A204.1 (cell line): ENCODE results near the gene NMRAL1.

Source experiments
- FAIRE-seq: peaks from 2 replicates; lab custom pipeline; 2012; peaks lifted over from hg19 to GRCh38; lab: Jason Lieb, UNC

NMRAL1 gene

DNA sequence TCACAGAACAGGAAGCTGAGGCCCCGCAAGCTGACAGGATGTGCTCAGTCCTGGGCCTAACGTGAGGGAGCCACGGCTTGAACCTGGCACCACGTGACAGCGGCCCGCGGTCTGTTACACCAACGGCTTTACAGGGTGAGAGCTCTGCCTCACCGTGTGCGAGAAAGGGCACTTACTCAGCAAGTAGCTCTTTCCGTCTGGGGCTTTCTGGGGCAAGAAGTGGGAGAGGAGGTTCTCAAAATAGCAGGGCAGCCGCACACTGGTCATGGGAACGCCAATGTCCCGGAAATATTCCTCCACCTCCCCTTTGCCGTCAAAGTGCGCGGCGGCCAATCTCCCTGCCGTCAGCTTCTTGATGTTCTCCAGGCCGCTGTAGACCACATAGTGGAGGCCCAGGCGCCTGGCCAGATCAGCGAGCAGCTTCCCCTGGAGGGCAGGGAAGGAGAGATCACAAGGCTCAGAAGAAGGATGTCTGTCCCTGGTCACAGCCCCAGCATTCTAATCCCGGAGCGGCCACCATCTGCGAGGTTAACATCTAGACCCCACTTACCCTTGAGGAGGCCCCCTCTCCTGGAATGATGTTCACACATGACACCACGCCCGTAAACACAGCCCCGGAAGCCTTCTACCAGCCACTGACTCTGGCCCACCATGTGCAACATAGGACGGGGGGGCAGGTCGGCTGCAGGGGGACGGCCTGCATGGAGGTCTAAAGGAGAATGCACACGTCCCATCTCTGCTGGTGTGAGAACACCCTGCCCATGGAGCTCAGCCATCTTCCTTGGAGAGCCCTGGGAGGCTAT, 8.2 kb downstream of the NMRAL1 start:
- no peak for FAIRE-seq

- no peak for FAIRE-seq
Observed at GRCh38 chr16:4463522-4464163, 10.8 kb downstream of the NMRAL1 start.

DNA sequence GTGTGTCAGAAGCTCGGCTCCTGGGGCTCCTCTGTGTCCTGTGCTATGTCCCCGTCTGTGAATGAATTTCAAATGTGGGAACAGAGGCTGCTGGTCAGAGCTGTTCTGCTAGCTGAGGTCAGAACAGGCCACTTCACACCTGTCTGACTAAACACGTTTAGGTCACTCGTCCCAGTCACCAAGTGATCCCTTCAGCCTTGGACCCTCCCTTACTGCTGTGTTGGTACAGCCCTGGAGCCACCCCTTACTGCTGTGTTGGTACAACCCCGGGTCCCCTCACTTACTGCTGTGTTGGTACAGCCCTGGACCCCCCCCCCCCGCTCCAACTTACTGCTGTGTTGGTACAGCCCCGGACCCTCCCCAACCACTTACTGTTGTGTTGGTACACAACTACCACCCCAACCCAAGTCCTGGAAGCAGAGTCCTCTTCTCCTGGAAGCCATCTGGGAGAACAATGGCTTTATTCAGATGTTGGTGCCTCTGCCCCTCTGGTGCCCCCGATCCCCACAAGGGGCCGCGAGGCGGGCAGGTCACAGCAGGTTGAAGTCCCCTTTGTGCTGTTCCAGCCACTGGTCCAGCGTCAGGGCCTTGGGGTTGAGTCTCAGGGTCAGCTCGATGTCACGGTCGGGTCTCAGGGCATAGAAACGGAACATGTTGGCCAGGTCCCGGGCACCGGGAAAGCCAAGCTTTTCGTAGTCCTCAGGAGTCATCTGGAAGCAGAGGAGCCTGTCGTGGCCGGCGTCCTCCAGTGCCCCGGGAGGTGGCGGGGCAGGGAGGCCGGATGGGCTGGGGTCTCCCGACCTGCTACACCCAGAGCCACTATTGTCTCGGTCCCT, 13.0 kb downstream of the NMRAL1 start:
- no peak for FAIRE-seq

GRCh38 chr16:4460936-4461249, 13.5 kb downstream of the NMRAL1 start:
- no peak for FAIRE-seq

DNA sequence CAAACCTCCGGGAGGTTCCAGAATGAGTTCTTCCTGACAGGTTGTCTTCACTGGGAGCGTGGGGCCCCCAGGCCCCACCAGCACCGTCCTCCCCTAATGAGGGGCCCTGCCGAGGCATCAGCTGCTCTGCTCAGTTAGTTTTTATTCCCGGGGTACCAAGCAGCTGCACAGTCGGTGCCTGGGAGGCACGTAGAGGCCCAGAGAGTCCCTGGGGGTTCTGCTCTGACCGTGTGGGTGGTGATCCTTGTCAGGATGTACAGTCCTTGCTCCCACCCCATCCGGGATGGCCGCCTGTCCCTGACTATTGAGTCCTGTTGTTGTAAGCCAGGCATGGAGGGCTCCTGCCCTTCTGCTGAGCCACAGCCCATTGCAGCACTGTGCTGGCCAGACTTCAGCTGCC, 18.5 kb downstream of the NMRAL1 start:
- no peak for FAIRE-seq

- no peak for FAIRE-seq
Observed at GRCh38 chr16:4455081-4455480, 19.3 kb downstream of the NMRAL1 start.

- no peak for FAIRE-seq
Observed at GRCh38 chr16:4454623-4455022, 19.8 kb downstream of the NMRAL1 start.

GRCh38 chr16:4452674-4453073, 21.8 kb downstream of the NMRAL1 start:
- no peak for FAIRE-seq

- no peak for FAIRE-seq
Observed at GRCh38 chr16:4450931-4451519, 23.4 kb downstream of the NMRAL1 start.

DNA sequence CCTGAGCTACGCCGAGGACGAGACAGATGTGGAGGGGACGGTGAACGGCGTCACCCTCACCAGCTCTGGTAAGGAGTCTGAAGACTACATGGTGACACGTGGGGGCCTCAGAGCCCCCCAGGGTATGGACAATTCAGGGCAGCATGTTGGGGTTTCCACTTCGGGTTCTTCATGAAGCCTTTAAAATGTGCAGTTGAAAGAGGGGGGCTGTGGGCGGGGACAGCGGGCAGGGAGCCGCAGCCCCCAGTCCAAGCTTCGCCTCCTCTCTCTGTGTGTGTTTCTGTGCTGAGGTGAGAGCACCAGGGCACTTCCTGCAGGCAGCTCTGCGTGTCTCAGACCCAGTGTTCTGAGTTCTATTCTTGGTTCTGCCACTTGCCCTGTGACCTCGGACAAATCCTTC, 24.0 kb downstream of the NMRAL1 start:
- FAIRE-seq = no peak

GRCh38 chr16:4443986-4444385, 30.4 kb downstream of the NMRAL1 start:
- no peak for FAIRE-seq

GRCh38 chr16:4443271-4443670, 31.2 kb downstream of the NMRAL1 start:
- no peak for FAIRE-seq

- no peak for FAIRE-seq
Observed at GRCh38 chr16:4442371-4442770, 32.1 kb downstream of the NMRAL1 start.

DNA sequence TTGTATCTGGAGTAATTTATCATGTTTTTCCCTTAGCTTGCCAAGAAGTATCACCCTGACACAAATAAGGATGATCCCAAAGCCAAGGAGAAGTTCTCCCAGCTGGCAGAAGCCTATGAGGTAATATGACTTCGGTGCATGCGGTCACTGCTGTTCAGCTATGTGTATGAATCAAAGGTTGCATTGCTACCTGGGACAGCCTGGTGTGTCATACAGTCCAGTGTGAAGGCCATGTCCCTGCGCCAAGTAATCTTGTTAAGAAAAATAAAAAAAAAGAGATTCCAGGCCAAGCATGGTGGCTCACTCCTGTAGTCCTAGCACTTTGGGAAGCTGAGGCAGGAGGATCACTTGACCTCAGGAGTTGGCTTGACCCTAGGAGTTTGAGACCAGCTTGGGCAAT, 37.1 kb downstream of the NMRAL1 start:
- no peak for FAIRE-seq

DNA sequence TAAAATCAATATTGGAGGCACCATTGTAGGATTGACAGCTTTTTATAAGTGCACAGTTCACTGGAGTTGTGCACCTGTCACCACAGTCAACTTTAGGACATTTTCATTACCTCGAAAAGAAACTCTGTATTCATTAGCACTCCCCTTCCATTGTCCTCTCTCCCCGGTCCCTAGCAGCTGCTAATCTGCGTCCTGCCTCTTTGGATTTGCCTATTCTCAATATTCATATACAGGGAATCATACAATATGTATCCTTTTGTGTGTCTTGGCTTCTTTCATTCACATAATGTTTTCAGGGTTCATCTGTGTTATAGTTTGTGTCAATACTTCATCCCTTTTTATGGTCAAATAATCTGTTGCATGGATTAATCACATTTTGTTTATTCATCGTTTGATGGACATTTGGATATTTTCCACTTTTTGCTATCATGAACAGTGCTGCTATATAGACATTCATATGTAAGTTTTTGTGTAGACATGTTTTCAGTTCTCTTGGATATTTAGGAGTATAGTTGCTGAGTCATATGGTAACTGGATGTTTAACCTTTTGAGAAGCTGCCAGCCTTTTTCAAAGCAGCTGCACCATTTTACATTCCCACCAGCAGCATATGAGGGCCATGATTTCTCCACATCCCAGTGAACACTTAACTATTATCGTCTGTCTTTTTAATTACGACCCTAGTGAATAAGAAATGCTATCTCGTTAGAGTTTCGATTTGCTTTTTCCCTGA, 38.9 kb downstream of the NMRAL1 start:
- no peak for FAIRE-seq

DNA sequence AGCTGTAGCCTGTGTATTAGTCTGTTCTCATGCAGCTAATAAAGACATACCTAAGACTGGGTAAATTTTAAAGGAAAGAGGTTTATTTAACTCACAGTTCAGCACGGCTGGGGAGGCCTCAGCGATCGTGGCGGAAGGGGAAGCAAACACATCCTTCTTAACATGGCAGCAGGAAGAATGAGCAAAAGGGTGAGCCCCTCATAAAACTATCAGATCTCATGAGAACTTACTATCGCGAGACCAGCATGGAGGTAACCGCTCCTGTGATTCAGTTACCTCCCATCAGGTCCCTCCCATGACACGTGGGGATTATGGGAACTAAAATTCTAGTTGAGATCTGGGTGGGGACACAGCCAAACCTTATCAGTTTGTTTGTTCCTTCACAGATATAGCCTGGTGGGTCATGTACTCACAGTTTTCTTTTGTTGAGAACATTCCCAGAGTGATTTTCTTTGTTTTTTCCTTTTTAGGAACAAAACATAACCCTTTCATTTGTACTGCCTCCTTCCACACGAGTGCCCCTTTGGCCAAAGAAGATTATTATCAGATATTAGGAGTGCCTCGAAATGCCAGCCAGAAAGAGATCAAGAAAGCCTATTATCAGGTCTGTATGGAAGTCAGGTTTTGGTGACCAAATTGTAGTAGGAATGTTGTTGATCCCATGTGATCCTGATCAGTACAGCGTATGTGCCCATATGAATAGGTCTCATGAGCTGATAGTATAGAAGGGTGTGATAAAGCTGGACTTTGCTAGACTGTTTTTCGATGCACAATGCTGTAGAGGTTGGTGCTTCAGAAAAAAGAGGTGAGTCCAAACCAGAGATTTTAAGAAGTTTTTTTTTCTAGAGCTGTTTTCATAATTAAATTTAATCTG, 40.3 kb downstream of the NMRAL1 start:
- FAIRE-seq = no peak

GRCh38 chr16:4433228-4433627, 41.2 kb downstream of the NMRAL1 start:
- no peak for FAIRE-seq

DNA sequence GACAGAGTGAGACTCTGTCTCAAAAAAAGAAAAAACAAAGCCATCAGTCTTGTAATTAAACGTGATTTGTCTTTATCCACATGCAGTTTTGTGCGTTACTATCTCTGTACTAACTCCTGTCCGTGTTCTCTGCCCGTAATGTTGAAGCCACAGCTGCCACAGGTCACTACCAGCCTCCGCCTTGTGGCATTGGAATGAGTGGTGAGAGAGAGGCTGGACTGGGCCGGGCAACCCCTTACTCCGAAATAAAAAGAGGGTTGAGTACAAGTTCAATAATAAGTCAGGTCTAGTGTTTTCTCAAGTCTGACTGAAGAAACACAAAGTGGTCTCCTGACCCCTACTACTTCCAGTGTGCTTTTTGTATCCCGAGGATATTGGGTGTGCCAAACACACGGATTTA, 43.4 kb downstream of the NMRAL1 start:
- no peak for FAIRE-seq

DNA sequence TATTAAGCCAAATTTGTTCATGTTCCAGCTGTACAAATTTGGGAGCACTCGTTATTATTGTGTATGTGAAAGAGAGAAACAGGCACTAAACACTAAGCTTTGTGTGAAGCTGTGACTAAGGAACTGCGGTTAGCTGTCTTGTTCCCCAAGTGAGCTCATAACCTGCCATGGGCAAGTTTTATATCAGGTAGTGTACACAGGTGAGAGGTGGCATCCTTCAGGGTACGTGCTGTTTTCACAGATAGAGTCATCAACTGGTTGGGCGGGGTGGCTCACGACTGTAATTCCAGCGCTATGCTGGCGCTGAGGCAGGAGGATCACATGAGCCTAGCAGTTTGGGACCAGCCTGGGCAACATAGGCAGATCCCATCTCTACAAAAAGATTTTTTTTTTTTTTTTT, 45.9 kb downstream of the NMRAL1 start:
- no peak for FAIRE-seq

DNA sequence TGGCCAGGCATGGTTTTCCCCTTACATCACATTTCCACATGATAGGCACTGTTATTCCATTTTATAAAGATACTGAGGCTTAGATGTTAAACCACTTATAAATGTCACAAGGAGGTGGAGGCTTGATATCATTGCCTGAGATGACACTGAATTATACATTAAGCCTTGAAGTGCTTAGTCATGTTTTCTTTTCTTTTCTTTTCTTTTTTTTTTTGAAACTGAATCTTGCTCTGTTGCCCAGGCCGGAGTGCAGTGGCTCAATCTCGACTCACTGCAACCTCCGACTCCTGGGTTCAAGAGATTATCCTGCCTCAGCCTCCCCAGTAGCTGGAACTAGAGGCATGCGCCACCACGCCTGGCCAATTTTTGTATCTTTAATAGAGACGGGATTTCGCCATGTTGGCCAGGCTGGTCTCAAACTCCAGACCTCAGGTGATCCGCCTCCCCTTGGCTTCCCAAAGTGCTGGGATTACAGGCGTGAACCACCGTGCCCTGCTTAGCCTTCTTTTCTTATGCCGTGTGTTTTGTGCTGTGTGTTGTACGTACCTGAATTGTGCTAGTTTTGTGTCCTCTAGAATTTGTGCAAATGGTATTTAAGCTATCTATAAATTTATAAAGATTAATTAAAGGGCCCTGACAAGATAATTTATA, 47.6 kb downstream of the NMRAL1 start:
- FAIRE-seq = no peak
